ENCODE measurements around the gene CA4.

- TF ChIP-seq CTCF (tag by site-specific recombination; IDR thresholded peaks at IDR 0.05), result no peak
- no peak for TF ChIP-seq ZNF510 (tag by site-specific recombination; IDR thresholded peaks at IDR 0.05; ENCODE audit: insufficient replicate concordance)
- TF ChIP-seq ZNF433 (tag by site-specific recombination; IDR thresholded peaks at IDR 0.05; ENCODE audit: low read depth), result no peak
- no peak for TF ChIP-seq WT1 (tag by site-specific recombination; IDR thresholded peaks at IDR 0.05)
- TF ChIP-seq GLIS2 (tag by site-specific recombination; IDR thresholded peaks at IDR 0.05), result no peak
Measured at GRCh38 chr17:60139438-60140285, 10.1 kb upstream of the CA4 start.

Measured in HEK293 (cell line).